ENCODE data around the gene RCSD1.

RCSD1 gene

GRCh38 chr1:167698313-167698712, 68.3 kb downstream of the RCSD1 start:
- H3K4me3 ChIP-seq (replicated peaks; ENCODE audit: insufficient read depth, low read length), result no peak overlapping the region
- H3K27me3 ChIP-seq (ENCODE audit: insufficient read depth, poor library complexity, severe bottlenecking), result no peaks in the 10 kb centered on the region
- DNase-seq (ENCODE audit: low read depth in 1 of 2, low spot score in 1 of 2), result no peak
- TF ChIP-seq SPI1 (IDR thresholded peaks at IDR 0.05; ENCODE audit: borderline replicate concordance, low read depth) (no peak), GABPA (IDR thresholded peaks at IDR 0.05; ENCODE audit: low read depth) (no peak), REST (IDR thresholded peaks at IDR 0.05; ENCODE audit: insufficient replicate concordance, low read depth) (no peak), POLR2AphosphoS5 (IDR thresholded peaks at IDR 0.05; ENCODE audit: low read depth) (no peak), CTCF (IDR thresholded peaks at IDR 0.05; ENCODE audit: insufficient read depth, low read length) (no peak)
- no peak overlapping the region for H3K27ac ChIP-seq (replicated peaks)

- DNase-seq (ENCODE audit: low read depth in 1 of 2, low spot score in 1 of 2), result no peak
- H3K4me3 ChIP-seq (replicated peaks; ENCODE audit: insufficient read depth, low read length), result no peak overlapping the region
- H3K27me3 ChIP-seq (ENCODE audit: insufficient read depth, poor library complexity, severe bottlenecking), result no peaks in the 10 kb centered on the region
- TF ChIP-seq POLR2AphosphoS5 (IDR thresholded peaks at IDR 0.05; ENCODE audit: low read depth) (no peak), SPI1 (IDR thresholded peaks at IDR 0.05; ENCODE audit: borderline replicate concordance, low read depth) (no peak), CTCF (IDR thresholded peaks at IDR 0.05; ENCODE audit: insufficient read depth, low read length) (no peak), GABPA (IDR thresholded peaks at IDR 0.05; ENCODE audit: low read depth) (no peak), REST (IDR thresholded peaks at IDR 0.05; ENCODE audit: insufficient replicate concordance, low read depth) (no peak)
- H3K27ac ChIP-seq (replicated peaks), result no peak overlapping the region
These were observed 71.5 kb downstream of the RCSD1 start for GRCh38 chr1:167701510-167701909.

GRCh38 chr1:167703557-167703956, 73.5 kb downstream of the RCSD1 start:
- DNase-seq (ENCODE audit: low read depth in 1 of 2, low spot score in 1 of 2), result no peak
- H3K27ac ChIP-seq (replicated peaks), result no peak overlapping the region
- no peaks in the 10 kb centered on the region for H3K27me3 ChIP-seq (ENCODE audit: insufficient read depth, poor library complexity, severe bottlenecking)
- no peak for TF ChIP-seq REST (IDR thresholded peaks at IDR 0.05; ENCODE audit: insufficient replicate concordance, low read depth)
- TF ChIP-seq GABPA (IDR thresholded peaks at IDR 0.05; ENCODE audit: low read depth), result no peak
- no peak for TF ChIP-seq SPI1 (IDR thresholded peaks at IDR 0.05; ENCODE audit: borderline replicate concordance, low read depth)
- H3K4me3 ChIP-seq (replicated peaks; ENCODE audit: insufficient read depth, low read length), result no peak overlapping the region

GRCh38 chr1:167704715-167705114, 74.7 kb downstream of the RCSD1 start:
- no peak for TF ChIP-seq CTCF (IDR thresholded peaks at IDR 0.05; ENCODE audit: insufficient read depth, low read length)
- no peak overlapping the region for H3K4me3 ChIP-seq (replicated peaks; ENCODE audit: insufficient read depth, low read length)
- no peaks in the 10 kb centered on the region for H3K27me3 ChIP-seq (ENCODE audit: insufficient read depth, poor library complexity, severe bottlenecking)
- DNase-seq (ENCODE audit: low read depth in 1 of 2, low spot score in 1 of 2), result no peak
- H3K27ac ChIP-seq (replicated peaks), result no peak overlapping the region
